OCI-LY7 (cell line): ENCODE measurements around the gene ARL2. TPM values are rescaled to one million over a fixed set of nuclear protein-coding genes. Genes with fewer than 3 reads are reported as not detected.

ENCODE experiments used
- BruUV-seq: library from RNA; stranded (reverse); fragments of 400-500 nt; replicated peaks from 2 replicates; lab custom pipeline; 2021; lab: Mats Ljungman, UMichigan
- CTCF ChIA-PET: fragments of 300-600 bp; sonication (Branson Sonifier 250); formaldehyde crosslinking; loops from one replicate; lab custom pipeline; 2022; ENCODE audit warnings: antibody characterized with exemption; ENCODE audit not compliant: unreplicated experiment; lab: Charles Lee
- POLR2A ChIA-PET: fragments of 300-600 bp; sonication (Branson Sonifier 250); formaldehyde crosslinking; loops from one replicate; lab custom pipeline; 2022; ENCODE audit warnings: antibody characterized with exemption; lab: Charles Lee
- DNase-seq: peaks from one replicate; pipeline ENCODE4 v3.0.0-alpha.2; 2015; ENCODE audit warnings: low spot score
- H2AFZ ChIP-seq: fragments of 200-600 bp; sonication (generic), shearing (Covaris generic); 2 replicates; pipeline ENCODE4 v1.6.1; 2014; ENCODE audit warnings: mild to moderate bottlenecking, antibody characterized with exemption, low read length, moderate library complexity
- H3K27ac ChIP-seq: fragments of 200-600 bp; sonication (generic); 2 replicates; pipeline ENCODE4 v1.5.1; 2014; ENCODE audit warnings: mixed run types, low read depth, mild to moderate bottlenecking, moderate library complexity, low read length, inconsistent platforms; ENCODE audit not compliant: poor library complexity, severe bottlenecking
- H3K36me3 ChIP-seq: fragments of 200-600 bp; sonication (generic); 2 replicates; pipeline ENCODE4 v1.6.1; 2014; ENCODE audit warnings: mild to moderate bottlenecking, antibody characterized with exemption, low read length, moderate library complexity, mixed read lengths; ENCODE audit not compliant: insufficient read depth
- H3K4me1 ChIP-seq: fragments of 200-600 bp; sonication (generic); 2 replicates; pipeline ENCODE4 v1.5.1; 2014; ENCODE audit warnings: mild to moderate bottlenecking, low read length; ENCODE audit not compliant: insufficient read depth, poor library complexity, severe bottlenecking
- H3K4me2 ChIP-seq: fragments of 200-600 bp; sonication (generic); 2 replicates; pipeline ENCODE4 v1.6.1; 2014; ENCODE audit warnings: mild to moderate bottlenecking, low read length
- H3K4me3 ChIP-seq: fragments of 200-600 bp; sonication (generic); 2 replicates; pipeline ENCODE4 v1.5.1; 2014; ENCODE audit warnings: mild to moderate bottlenecking, low read depth, low read length; ENCODE audit not compliant: poor library complexity, severe bottlenecking
- H3K79me2 ChIP-seq: fragments of 200-600 bp; sonication (generic); 2 replicates; pipeline ENCODE4 v1.6.1; 2016; ENCODE audit warnings: low read depth, mild to moderate bottlenecking, low read length, moderate library complexity, mixed read lengths; ENCODE audit not compliant: insufficient read depth
- H3K9me2 ChIP-seq: fragments of 200-600 bp; sonication (generic); 2 replicates; pipeline ENCODE4 v1.6.1; 2016; ENCODE audit warnings: mild to moderate bottlenecking, low read length, mixed read lengths; ENCODE audit not compliant: insufficient read depth
- H3K9me3 ChIP-seq: fragments of 200-600 bp; sonication (generic); 2 replicates; pipeline ENCODE4 v1.6.1; 2014; ENCODE audit warnings: mild to moderate bottlenecking, mixed run types, low read length, mixed read lengths
- H4K20me1 ChIP-seq: fragments of 200-600 bp; sonication (generic); 2 replicates; pipeline ENCODE4 v1.6.1; 2014; ENCODE audit warnings: mild to moderate bottlenecking, antibody characterized with exemption, low read length, moderate library complexity, mixed read lengths; ENCODE audit not compliant: insufficient read depth
- CTCF ChIP-seq: fragments of 200-600 bp; sonication (generic); conservative IDR thresholded peaks from 2 replicates; pipeline ENCODE4 v1.5.1; 2014; ENCODE audit warnings: mild to moderate bottlenecking, antibody characterized with exemption, low read length, moderate library complexity, mixed read lengths
- EZH2phosphoT487 ChIP-seq: fragments of 200-600 bp; sonication (generic); IDR thresholded peaks from 2 replicates; pipeline ENCODE4 v1.6.1; 2018; ENCODE audit warnings: low read depth, borderline replicate concordance, mild to moderate bottlenecking, mixed run types, antibody characterized with exemption, low read length, moderate library complexity, mixed read lengths
- intact Hi-C: fragments of 100-400 bp; cut with micrococcal nuclease; formaldehyde crosslinking; loops from one replicate; pipeline ENCODE4 v1.10.0; 2022; ENCODE audit not compliant: unreplicated experiment
- total RNA-seq, 2 experiments: library from RNA; depleted of rRNA in 1 of 2; stranded (reverse); fragments of >200 nt in 1 of 2; shearing (Covaris generic) in 1 of 2; gene quantifications; 2 replicates each; pipeline ENCODE4 v1.2.3, GENCODE V29; 2014 to 2022

The ARL2 gene
- total RNA-seq, 2 experiments from 2014 or later: 95.9 to 130 TPM

GRCh38 chr11:65059523-65059922 lies 45.6 kb downstream of the ARL2 start:
- intact Hi-C loops: no loop called here
- ChIA-PET POLR2A (no interaction called here), CTCF (no interaction called here)
- Histone ChIP-seq H2AFZ (no peak overlapping the region), H3K27ac (no peak overlapping the region), H3K79me2 (no peaks in the 10 kb centered on the region), H3K36me3 (no peaks in the 10 kb centered on the region), H3K4me1 (peaks cover 29% of the 10 kb centered on the region), H4K20me1 (no peaks in the 10 kb centered on the region), H3K9me3 (no peaks in the 10 kb centered on the region), H3K4me2 (no peak overlapping the region), H3K4me3 (no peak overlapping the region), H3K9me2 (no peaks in the 10 kb centered on the region)
- TF ChIP-seq EZH2phosphoT487 (no peak), CTCF (no peak)
- DNase-seq: no peak
- BruUV-seq: no TSS peak

DNA sequence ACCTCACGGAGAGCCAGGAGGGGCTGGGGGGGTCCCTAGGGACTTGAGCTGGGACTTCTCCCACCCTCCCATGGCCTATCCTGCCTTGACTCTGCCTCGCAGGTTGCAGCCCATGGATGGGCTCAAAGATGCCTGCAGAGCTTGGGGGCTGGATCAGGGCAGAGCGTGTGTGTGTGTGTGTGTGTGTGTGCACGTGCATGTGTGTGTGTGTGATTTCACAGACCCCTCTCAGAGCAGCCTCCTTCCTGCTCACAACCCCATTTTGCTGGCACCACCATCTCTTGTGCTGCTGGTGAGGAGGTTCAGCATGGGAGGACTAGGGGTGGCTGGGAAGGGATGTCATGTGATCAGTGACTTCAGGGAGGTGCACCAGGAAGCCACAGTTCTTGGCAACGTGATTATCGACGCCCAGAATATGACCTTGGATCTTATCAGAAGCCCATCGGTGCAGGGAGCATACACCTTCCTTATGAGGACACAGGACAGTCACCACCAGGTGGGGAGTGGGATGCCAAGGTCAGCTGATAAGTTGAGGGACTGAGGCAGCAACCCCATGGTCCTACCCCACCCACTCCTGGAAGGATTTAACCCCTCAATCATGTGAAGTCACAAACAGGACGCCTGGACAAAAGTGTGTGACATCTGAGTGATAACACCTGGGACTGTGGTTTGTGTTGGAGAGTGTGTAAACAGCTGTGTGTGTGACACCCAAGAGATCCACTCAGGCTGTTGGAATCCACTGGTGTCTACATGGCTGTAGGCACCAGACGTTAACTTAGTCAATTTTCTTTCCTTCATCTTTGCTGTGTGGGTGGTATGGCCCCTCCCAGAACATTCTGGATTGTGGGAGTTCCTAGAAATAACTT lies 46.2 kb downstream of the ARL2 start:
- Histone ChIP-seq H3K79me2 (no peaks in the 10 kb centered on the region), H4K20me1 (no peaks in the 10 kb centered on the region), H3K27ac (no peak overlapping the region), H3K4me3 (no peak overlapping the region), H2AFZ (no peak overlapping the region; the same call in 1 of the 2 replicates), H3K9me2 (no peaks in the 10 kb centered on the region), H3K4me1 (peaks cover 22% of the 10 kb centered on the region), H3K36me3 (no peaks in the 10 kb centered on the region), H3K9me3 (no peaks in the 10 kb centered on the region), H3K4me2 (no peak overlapping the region)
- ChIA-PET CTCF (no interaction called here), POLR2A (no interaction called here)
- TF ChIP-seq CTCF (no peak), EZH2phosphoT487 (no peak)
- BruUV-seq: no TSS peak
- DNase-seq: peak; percentile 29
- intact Hi-C loops: no loop called here

DNA sequence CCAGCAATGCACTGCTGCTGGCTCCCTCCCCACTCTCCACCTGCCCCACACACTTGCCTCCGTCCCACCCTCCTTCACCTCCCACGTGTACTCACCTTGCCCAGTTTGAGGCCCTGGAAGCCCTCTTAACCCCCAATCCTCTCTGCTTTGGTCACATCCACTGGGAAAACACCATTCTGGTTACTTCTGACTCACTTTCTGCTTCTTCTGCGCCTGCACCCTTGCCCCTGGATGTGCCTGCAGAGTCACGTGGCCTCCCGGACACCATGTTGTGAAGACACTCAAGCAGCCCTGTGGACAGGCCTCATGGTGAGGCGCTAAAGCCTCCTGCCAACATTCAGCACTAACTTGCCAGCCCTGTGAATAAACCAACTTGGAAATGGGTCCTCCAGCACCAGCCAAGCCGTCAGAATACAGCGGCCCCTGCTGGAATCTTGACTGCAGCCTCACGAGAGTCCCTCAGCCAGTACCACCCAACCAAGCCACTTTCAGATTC lies 47.0 kb downstream of the ARL2 start:
- H3K36me3 ChIP-seq: no peaks in the 10 kb centered on the region
- intact Hi-C loops: no loop called here
- H2AFZ ChIP-seq: no peak overlapping the region; the same call in 1 of the 2 replicates
- H3K4me1 ChIP-seq: peaks cover 15% of the 10 kb centered on the region
- ChIA-PET CTCF (no interaction called here), POLR2A (interaction anchor here (0.6 kb wide), 1 partner anchor 212 kb away, joined by 3 read pairs; no protein-coding TSS in a partner anchor)
- no peaks in the 10 kb centered on the region for H4K20me1 ChIP-seq
- peak; percentile 45 for TF ChIP-seq CTCF
- TF ChIP-seq EZH2phosphoT487: no peak
- BruUV-seq: no TSS peak
- H3K9me3 ChIP-seq: no peaks in the 10 kb centered on the region
- H3K4me3 ChIP-seq: no peak overlapping the region
- no peaks in the 10 kb centered on the region for H3K79me2 ChIP-seq
- no peak for DNase-seq
- H3K27ac ChIP-seq: no peak overlapping the region
- no peaks in the 10 kb centered on the region for H3K9me2 ChIP-seq
- H3K4me2 ChIP-seq: no peak overlapping the region
